ENCODE results near the gene RASA2. TPM values are rescaled to one million over a fixed set of nuclear protein-coding genes. Genes with fewer than 3 reads are reported as not detected.

The RASA2 gene
- total RNA-seq, 2 donors from 2014 or later: 3.3 to 5.1 TPM

- Histone ChIP-seq H3K4me1 (peaks cover 0 to 20% of the 10 kb centered on the region in 2 donors), H3K27ac (no peak overlapping the region), H3K4me3 (no peak overlapping the region), H3K9me3 (no peaks in the 10 kb centered on the region), H3K27me3 (no peaks in the 10 kb centered on the region), H3K36me3 (peaks cover 37% of the 10 kb centered on the region)
- TF ChIP-seq CTCF (IDR thresholded peaks at IDR 0.05): no peak
- DNase-seq (ENCODE audit: low spot score): no peak
Observed at GRCh38 chr3:141448606-141449220, 38.1 kb upstream of the RASA2 start.

GRCh38 chr3:141449424-141449823 is 37.4 kb upstream of the RASA2 start:
- Histone ChIP-seq H3K27me3 (no peaks in the 10 kb centered on the region), H3K4me3 (no peak overlapping the region), H3K36me3 (peaks cover 30% of the 10 kb centered on the region), H3K9me3 (no peaks in the 10 kb centered on the region), H3K4me1 (peaks cover 0 to 17% of the 10 kb centered on the region in 2 donors), H3K27ac (no peak overlapping the region)
- DNase-seq (ENCODE audit: low spot score): no peak
- TF ChIP-seq CTCF (IDR thresholded peaks at IDR 0.05): no peak

- H3K36me3 ChIP-seq: peaks cover 16% of the 10 kb centered on the region
- no peak for TF ChIP-seq CTCF (IDR thresholded peaks at IDR 0.05)
- peak overlapping the region; percentile 10 to 12 for H3K27ac ChIP-seq
Observed at GRCh38 chr3:141450727-141451375, 36.0 kb upstream of the RASA2 start.

GRCh38 chr3:141452045-141452444 is 34.8 kb upstream of the RASA2 start:
- DNase-seq (ENCODE audit: low spot score): no peak
- H3K9me3 ChIP-seq: no peaks in the 10 kb centered on the region
- peak; percentile 51 to 88 for TF ChIP-seq CTCF (IDR thresholded peaks at IDR 0.05)
- peak overlapping the region in 1 of 2 donors; percentile 6 for H3K27ac ChIP-seq
- H3K27me3 ChIP-seq: no peaks in the 10 kb centered on the region
- peaks cover 0 to 23% of the 10 kb centered on the region in 2 donors for H3K4me1 ChIP-seq
- H3K4me3 ChIP-seq: no peak overlapping the region
- H3K36me3 ChIP-seq: peaks cover 7% of the 10 kb centered on the region

More at GRCh38 chr3:141450727-141451375, 36.0 kb upstream of the RASA2 start:
- Histone ChIP-seq H3K27me3 (no peaks in the 10 kb centered on the region), H3K4me3 (no peak overlapping the region), H3K4me1 (peaks cover 0 to 23% of the 10 kb centered on the region in 2 donors), H3K9me3 (no peaks in the 10 kb centered on the region)
- no peak for DNase-seq (ENCODE audit: low spot score)

- Histone ChIP-seq H3K4me3 (no peak overlapping the region), H3K27ac (no peak overlapping the region), H3K4me1 (peaks cover 0 to 23% of the 10 kb centered on the region in 2 donors), H3K27me3 (no peaks in the 10 kb centered on the region), H3K36me3 (no peaks in the 10 kb centered on the region), H3K9me3 (no peaks in the 10 kb centered on the region)
- TF ChIP-seq CTCF (IDR thresholded peaks at IDR 0.05): no peak
- DNase-seq (ENCODE audit: low spot score): no peak
Observed at GRCh38 chr3:141452773-141453172, 34.1 kb upstream of the RASA2 start.

Measured in right atrium auricular region (tissue), 2 donors.